ENCODE measurements around the gene TMEM244.
"Not testable (repeated sequence)": the region's sequence is repeated elsewhere in the genome, so short reads cannot be mapped to it uniquely, and the experiment has no call there.

TMEM244 gene

GRCh38 chr6:129832299-129832698 is 28.8 kb downstream of the TMEM244 start:
- H3K36me3 ChIP-seq (ENCODE audit: insufficient read depth, low read length), result no peaks in the 10 kb centered on the region
- H3K4me1 ChIP-seq (ENCODE audit: insufficient read depth, low read length), result no peaks in the 10 kb centered on the region

GRCh38 chr6:129828229-129828628 is 32.9 kb downstream of the TMEM244 start:
- no peak overlapping the region for H2AFZ ChIP-seq (ENCODE audit: low read depth, low read length)
- no peak overlapping the region for H3K4me3 ChIP-seq (ENCODE audit: low read length)
- H3K36me3 ChIP-seq (ENCODE audit: insufficient read depth, low read length), result no peaks in the 10 kb centered on the region
- H3K4me1 ChIP-seq (ENCODE audit: insufficient read depth, low read length), result peaks cover 2% of the 10 kb centered on the region
- H3K27me3 ChIP-seq (ENCODE audit: insufficient read depth, low read length), result no peaks in the 10 kb centered on the region
- no peaks in the 10 kb centered on the region for H3K9me3 ChIP-seq (ENCODE audit: low read length)

More at GRCh38 chr6:129832299-129832698, 28.8 kb downstream of the TMEM244 start:
- Histone ChIP-seq H3K27me3 (ENCODE audit: insufficient read depth, low read length) (no peaks in the 10 kb centered on the region), H3K4me3 (ENCODE audit: low read length) (no peak overlapping the region), H3K9me3 (ENCODE audit: low read length) (no peaks in the 10 kb centered on the region), H2AFZ (ENCODE audit: low read depth, low read length) (no peak overlapping the region)

- no peak overlapping the region for H3K4me3 ChIP-seq (ENCODE audit: low read length)
- no peak overlapping the region for H2AFZ ChIP-seq (ENCODE audit: low read depth, low read length)
- H3K4me1 ChIP-seq (ENCODE audit: insufficient read depth, low read length), result no peaks in the 10 kb centered on the region
- no peaks in the 10 kb centered on the region for H3K9me3 ChIP-seq (ENCODE audit: low read length)
- peaks cover 3% of the 10 kb centered on the region for H3K27me3 ChIP-seq (ENCODE audit: insufficient read depth, low read length)
- no peaks in the 10 kb centered on the region for H3K36me3 ChIP-seq (ENCODE audit: insufficient read depth, low read length)
These were observed 42.9 kb downstream of the TMEM244 start for GRCh38 chr6:129818251-129818650.

- no peaks in the 10 kb centered on the region for H3K9me3 ChIP-seq (ENCODE audit: low read length)
- H3K36me3 ChIP-seq (ENCODE audit: insufficient read depth, low read length), result no peaks in the 10 kb centered on the region
- no peak overlapping the region for H2AFZ ChIP-seq (ENCODE audit: low read depth, low read length)
- H3K4me3 ChIP-seq (ENCODE audit: low read length), result no peak overlapping the region
- H3K27me3 ChIP-seq (ENCODE audit: insufficient read depth, low read length), result peaks cover 3% of the 10 kb centered on the region
- H3K4me1 ChIP-seq (ENCODE audit: insufficient read depth, low read length), result no peaks in the 10 kb centered on the region
These were observed 43.3 kb downstream of the TMEM244 start for GRCh38 chr6:129817821-129818220.

- Histone ChIP-seq H3K9me3 (ENCODE audit: low read length) (no peaks in the 10 kb centered on the region), H3K27me3 (ENCODE audit: insufficient read depth, low read length) (peaks cover 3% of the 10 kb centered on the region), H2AFZ (ENCODE audit: low read depth, low read length) (no peak overlapping the region), H3K4me1 (ENCODE audit: insufficient read depth, low read length) (no peaks in the 10 kb centered on the region), H3K4me3 (ENCODE audit: low read length) (no peak overlapping the region), H3K36me3 (ENCODE audit: insufficient read depth, low read length) (no peaks in the 10 kb centered on the region)
These were observed 43.8 kb downstream of the TMEM244 start for GRCh38 chr6:129817332-129817731.

- Histone ChIP-seq H3K4me3 (ENCODE audit: low read length) (no peak overlapping the region), H3K9me3 (ENCODE audit: low read length) (no peaks in the 10 kb centered on the region), H2AFZ (ENCODE audit: low read depth, low read length) (no peak overlapping the region), H3K4me1 (ENCODE audit: insufficient read depth, low read length) (no peaks in the 10 kb centered on the region), H3K27me3 (ENCODE audit: insufficient read depth, low read length) (no peaks in the 10 kb centered on the region), H3K36me3 (ENCODE audit: insufficient read depth, low read length) (no peaks in the 10 kb centered on the region)
These were observed 48.9 kb downstream of the TMEM244 start for GRCh38 chr6:129812145-129812777.

GRCh38 chr6:129807141-129807540 is 54.0 kb downstream of the TMEM244 start:
- H3K4me3 ChIP-seq (ENCODE audit: low read length); H3K4me1 ChIP-seq (ENCODE audit: insufficient read depth, low read length); H3K9me3 ChIP-seq (ENCODE audit: low read length); H3K36me3 ChIP-seq (ENCODE audit: insufficient read depth, low read length); H2AFZ ChIP-seq (ENCODE audit: low read depth, low read length); H3K27me3 ChIP-seq (ENCODE audit: insufficient read depth, low read length): not testable (repeated sequence)

GRCh38 chr6:129802920-129803319 is 58.2 kb downstream of the TMEM244 start:
- not testable (repeated sequence) for H3K4me1 ChIP-seq (ENCODE audit: insufficient read depth, low read length); H3K36me3 ChIP-seq (ENCODE audit: insufficient read depth, low read length); H2AFZ ChIP-seq (ENCODE audit: low read depth, low read length); H3K9me3 ChIP-seq (ENCODE audit: low read length); H3K27me3 ChIP-seq (ENCODE audit: insufficient read depth, low read length); H3K4me3 ChIP-seq (ENCODE audit: low read length)

- Histone ChIP-seq H3K36me3 (ENCODE audit: insufficient read depth, low read length) (no peaks in the 10 kb centered on the region), H3K27me3 (ENCODE audit: insufficient read depth, low read length) (no peaks in the 10 kb centered on the region), H2AFZ (ENCODE audit: low read depth, low read length) (no peak overlapping the region), H3K4me3 (ENCODE audit: low read length) (no peak overlapping the region), H3K9me3 (ENCODE audit: low read length) (peaks cover 2% of the 10 kb centered on the region), H3K4me1 (ENCODE audit: insufficient read depth, low read length) (no peaks in the 10 kb centered on the region)
These were observed 59.2 kb downstream of the TMEM244 start for GRCh38 chr6:129801909-129802308.

GRCh38 chr6:129795261-129795660 is 65.9 kb downstream of the TMEM244 start:
- Histone ChIP-seq H2AFZ (ENCODE audit: low read depth, low read length) (no peak overlapping the region), H3K9me3 (ENCODE audit: low read length) (no peaks in the 10 kb centered on the region), H3K27me3 (ENCODE audit: insufficient read depth, low read length) (no peaks in the 10 kb centered on the region), H3K4me3 (ENCODE audit: low read length) (no peak overlapping the region), H3K36me3 (ENCODE audit: insufficient read depth, low read length) (no peaks in the 10 kb centered on the region), H3K4me1 (ENCODE audit: insufficient read depth, low read length) (no peaks in the 10 kb centered on the region)

- Histone ChIP-seq H3K36me3 (ENCODE audit: insufficient read depth, low read length) (no peaks in the 10 kb centered on the region), H3K9me3 (ENCODE audit: low read length) (no peaks in the 10 kb centered on the region), H3K4me1 (ENCODE audit: insufficient read depth, low read length) (no peaks in the 10 kb centered on the region), H2AFZ (ENCODE audit: low read depth, low read length) (no peak overlapping the region), H3K4me3 (ENCODE audit: low read length) (no peak overlapping the region), H3K27me3 (ENCODE audit: insufficient read depth, low read length) (no peaks in the 10 kb centered on the region)
These were observed 67.7 kb downstream of the TMEM244 start for GRCh38 chr6:129793447-129793846.

- Histone ChIP-seq H3K4me3 (ENCODE audit: low read length) (no peak overlapping the region), H3K9me3 (ENCODE audit: low read length) (no peaks in the 10 kb centered on the region), H3K4me1 (ENCODE audit: insufficient read depth, low read length) (no peaks in the 10 kb centered on the region), H3K27me3 (ENCODE audit: insufficient read depth, low read length) (no peaks in the 10 kb centered on the region), H3K36me3 (ENCODE audit: insufficient read depth, low read length) (no peaks in the 10 kb centered on the region), H2AFZ (ENCODE audit: low read depth, low read length) (no peak overlapping the region)
These were observed 69.1 kb downstream of the TMEM244 start for GRCh38 chr6:129792049-129792448.

- Histone ChIP-seq H3K4me3 (ENCODE audit: low read length) (no peak overlapping the region), H2AFZ (ENCODE audit: low read depth, low read length) (no peak overlapping the region), H3K27me3 (ENCODE audit: insufficient read depth, low read length) (no peaks in the 10 kb centered on the region), H3K4me1 (ENCODE audit: insufficient read depth, low read length) (no peaks in the 10 kb centered on the region), H3K36me3 (ENCODE audit: insufficient read depth, low read length) (no peaks in the 10 kb centered on the region), H3K9me3 (ENCODE audit: low read length) (no peaks in the 10 kb centered on the region)
These were observed 70.3 kb downstream of the TMEM244 start for GRCh38 chr6:129790785-129791184.

GRCh38 chr6:129789974-129790373 is 71.1 kb downstream of the TMEM244 start:
- H3K9me3 ChIP-seq (ENCODE audit: low read length), result no peaks in the 10 kb centered on the region
- no peaks in the 10 kb centered on the region for H3K4me1 ChIP-seq (ENCODE audit: insufficient read depth, low read length)
- H2AFZ ChIP-seq (ENCODE audit: low read depth, low read length), result no peak overlapping the region
- no peaks in the 10 kb centered on the region for H3K27me3 ChIP-seq (ENCODE audit: insufficient read depth, low read length)
- no peak overlapping the region for H3K4me3 ChIP-seq (ENCODE audit: low read length)
- no peaks in the 10 kb centered on the region for H3K36me3 ChIP-seq (ENCODE audit: insufficient read depth, low read length)
